Epithelial cell of proximal tubule (primary cell): Measurements from ENCODE around the gene SLC23A2. TPM values are rescaled to one million over a fixed set of nuclear protein-coding genes. Genes with fewer than 3 reads are reported as not detected.

Experiments
- DNase-seq: peaks from one replicate; pipeline ENCODE4 v3.0.0-alpha.2; 2011; ENCODE audit warnings: low read depth
- H3K4me3 ChIP-seq: 2 replicates; pipeline ENCODE4 v1.5.1; 2011; ENCODE audit warnings: low read depth, mild to moderate bottlenecking, low read length
- CTCF ChIP-seq: conservative IDR thresholded peaks from 2 replicates; pipeline ENCODE4 v1.5.1; 2012; ENCODE audit warnings: low read depth, mild to moderate bottlenecking, low read length
- total RNA-seq: library from RNA; depleted of rRNA; stranded (reverse); fragments of >200 nt; gene quantifications from 2 replicates; pipeline ENCODE4 v1.2.3, GENCODE V29; 2015

The SLC23A2 gene
- total RNA-seq, 1 donor from 2014 or later = 5.3 TPM

GRCh38 chr20:4866429-4866828 lies 134.9 kb downstream of the SLC23A2 start:
- H3K4me3 ChIP-seq = no peak overlapping the region
- DNase-seq = no peak
- no peak for TF ChIP-seq CTCF

GRCh38 chr20:4864311-4864752 lies 137.0 kb downstream of the SLC23A2 start:
- H3K4me3 ChIP-seq = no peak overlapping the region
- DNase-seq = no peak
- TF ChIP-seq CTCF = no peak

GRCh38 chr20:4862661-4863060 lies 138.6 kb downstream of the SLC23A2 start:
- no peak for TF ChIP-seq CTCF
- DNase-seq = no peak
- H3K4me3 ChIP-seq = no peak overlapping the region

GRCh38 chr20:4861961-4862360 lies 139.3 kb downstream of the SLC23A2 start:
- no peak for DNase-seq
- H3K4me3 ChIP-seq = no peak overlapping the region
- TF ChIP-seq CTCF = no peak

- no peak for TF ChIP-seq CTCF
- H3K4me3 ChIP-seq = no peak overlapping the region
- DNase-seq = no peak
These were observed 143.3 kb downstream of the SLC23A2 start for GRCh38 chr20:4858000-4858399.

GRCh38 chr20:4856022-4856755 lies 145.1 kb downstream of the SLC23A2 start:
- TF ChIP-seq CTCF = no peak
- DNase-seq = no peak
- no peak overlapping the region for H3K4me3 ChIP-seq

- TF ChIP-seq CTCF = no peak
- H3K4me3 ChIP-seq = no peak overlapping the region
- no peak for DNase-seq
These were observed 145.8 kb downstream of the SLC23A2 start for GRCh38 chr20:4855555-4855954.
